ENCODE results near the gene PDE10A.

- TF ChIP-seq GATA2 (IDR thresholded peaks at IDR 0.05; ENCODE audit: low read depth, low read length) (no peak), GATA3 (IDR thresholded peaks at IDR 0.05; ENCODE audit: low read depth, low read length) (no peak)
Measured at GRCh38 chr6:165707067-165707853, 44.2 kb upstream of the PDE10A start.

Data from SH-SY5Y (cell line).